CD4-positive, alpha-beta T cell treated with Interleukin-4 for 1 hour (primary cell): ENCODE data around the gene LRP11.

Experiments used
- DNase-seq, 2 donors: peaks; one replicate each; pipeline ENCODE4 v3.0.0-alpha.2; 2020 to 2022

The LRP11 gene

DNA sequence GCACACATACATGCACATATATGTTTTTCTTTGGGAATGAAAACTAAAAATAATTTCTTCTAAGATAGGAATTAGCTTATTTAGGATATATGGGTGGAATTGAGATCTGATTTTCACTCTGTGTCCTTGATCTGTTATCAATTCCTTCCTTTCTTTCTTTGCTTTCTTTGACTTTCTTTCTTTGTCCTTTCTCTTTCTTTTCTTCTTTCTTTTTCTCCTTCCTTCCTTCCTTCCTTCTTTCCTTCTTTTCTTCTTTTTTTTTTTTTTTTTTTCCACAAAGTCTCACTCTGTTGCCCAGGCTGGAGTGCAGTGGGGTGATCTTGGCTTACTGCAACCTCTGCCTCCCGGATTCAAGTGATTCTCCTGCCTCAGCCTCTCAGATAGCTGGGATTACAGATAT is 86.5 kb downstream of the LRP11 start:
- DNase-seq, result no peak

DNA sequence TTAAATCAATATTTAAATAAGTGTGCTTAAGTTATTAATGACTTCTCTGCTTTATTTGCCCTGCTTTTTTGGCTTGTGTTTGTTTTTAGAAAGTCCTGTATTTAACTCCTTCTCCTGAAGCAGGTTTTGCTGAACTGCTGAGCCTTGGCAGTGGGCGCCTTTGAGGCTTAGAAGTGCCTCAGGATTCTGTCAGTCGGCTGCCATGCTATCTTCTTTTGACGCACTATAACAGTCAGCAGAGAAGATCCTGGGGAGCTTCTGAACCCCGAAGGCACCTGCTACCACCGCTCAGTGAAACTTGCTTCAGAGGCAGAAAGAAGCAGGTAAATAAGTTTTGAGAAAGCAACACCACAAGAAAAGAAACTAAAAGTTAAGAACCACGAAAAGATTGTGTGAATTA is 92.2 kb downstream of the LRP11 start:
- no peak for DNase-seq

DNA sequence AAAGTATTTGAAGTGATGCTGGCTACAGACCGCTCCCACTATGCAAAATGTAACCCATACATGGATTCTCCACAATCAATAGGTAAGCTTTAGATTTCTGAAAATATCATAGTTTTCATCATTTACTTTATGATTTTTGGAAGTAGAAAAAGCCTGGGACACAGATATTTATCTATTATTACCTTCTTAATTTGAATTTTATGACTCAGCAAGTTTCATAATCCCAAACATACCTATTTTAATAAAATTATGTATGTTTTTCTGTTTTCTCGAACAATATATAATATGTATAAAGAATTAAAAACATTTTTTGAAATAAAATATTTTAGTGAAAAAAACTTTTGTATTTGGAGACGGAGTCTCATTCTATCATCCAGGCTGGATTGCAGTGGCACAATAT is 93.0 kb downstream of the LRP11 start:
- no peak for DNase-seq

DNA sequence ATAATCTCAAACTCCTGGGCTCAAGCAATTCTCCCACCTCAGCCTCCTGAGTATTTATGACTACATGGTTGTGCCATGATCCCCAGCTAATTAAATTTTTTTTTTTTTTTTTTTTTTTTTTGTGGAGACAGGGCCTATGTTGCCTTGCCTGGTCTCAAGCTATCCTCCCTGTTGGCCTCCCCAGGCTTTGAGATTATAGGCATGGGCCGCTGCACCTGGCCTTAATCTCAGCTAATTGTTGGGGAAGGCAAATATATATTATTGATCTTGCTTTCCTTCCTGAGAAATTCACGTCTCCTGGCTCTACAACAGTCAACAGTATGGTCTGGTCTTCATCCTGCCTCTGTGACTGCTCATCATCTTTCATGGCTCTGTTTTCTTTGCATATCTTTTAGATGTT is 94.5 kb downstream of the LRP11 start:
- no peak for DNase-seq
